Smooth muscle cell (in vitro differentiated cells): ENCODE results near the gene FH. TPM values are rescaled to one million over a fixed set of nuclear protein-coding genes. Genes with fewer than 3 reads are reported as not detected.

Experiments
- DNase-seq: peaks from one replicate; lab custom pipeline; 2025; ENCODE audit not compliant: unreplicated experiment; lab: John Stamatoyannopoulos, UW
- H2AFZ ChIP-seq: fragments of 200-600 bp; sonication (generic); 2 replicates; pipeline ENCODE4 v1.6.0; 2016; ENCODE audit warnings: antibody characterized with exemption, low read depth, mild to moderate bottlenecking
- H3F3A ChIP-seq: fragments of 200-600 bp; sonication (generic); 2 replicates; pipeline ENCODE4 v1.6.0; 2017; ENCODE audit warnings: antibody characterized with exemption, low read depth
- H3K27ac ChIP-seq: fragments of 200-600 bp; sonication (generic); 2 replicates; pipeline ENCODE4 v1.5.1; 2016; ENCODE audit warnings: low read depth, mild to moderate bottlenecking
- H3K27me3 ChIP-seq: fragments of 200-600 bp; sonication (generic); 2 replicates; pipeline ENCODE4 v1.6.1; 2016; ENCODE audit warnings: low read depth, mild to moderate bottlenecking
- H3K36me3 ChIP-seq: fragments of 200-600 bp; sonication (generic); 2 replicates; pipeline ENCODE4 v1.5.1; 2016; ENCODE audit warnings: low read depth
- H3K4me1 ChIP-seq: fragments of 200-600 bp; sonication (generic); 2 replicates; pipeline ENCODE4 v1.5.1; 2016; ENCODE audit warnings: low read depth
- H3K4me2 ChIP-seq: fragments of 200-600 bp; sonication (generic); 2 replicates; pipeline ENCODE4 v1.6.0; 2016; ENCODE audit warnings: mild to moderate bottlenecking
- H3K4me3 ChIP-seq: fragments of 200-600 bp; sonication (generic); 2 replicates; pipeline ENCODE4 v1.5.1; 2016; ENCODE audit warnings: mild to moderate bottlenecking
- H3K79me2 ChIP-seq: fragments of 200-600 bp; sonication (generic); 2 replicates; pipeline ENCODE4 v1.6.0; 2016; ENCODE audit warnings: low read depth, mild to moderate bottlenecking
- H3K9ac ChIP-seq: fragments of 200-600 bp; sonication (generic); 2 replicates; pipeline ENCODE4 v1.6.0; 2016; ENCODE audit warnings: low read depth
- H3K9me3 ChIP-seq: fragments of 200-600 bp; sonication (generic); replicated peaks from 2 replicates; pipeline ENCODE4 v1.5.1; 2016; ENCODE audit warnings: low read depth
- H4K20me1 ChIP-seq: fragments of 200-600 bp; sonication (generic); 2 replicates; pipeline ENCODE4 v1.6.0; 2016; ENCODE audit warnings: low read depth
- WGBS: methylation state at CpG from one replicate; pipeline ENCODE4 v1.1.7; 2016; ENCODE audit warnings: low lambda C conversion rate; 5-methylcytosine and 5-hydroxymethylcytosine counted together
- polyA plus RNA-seq: library from polyadenylated mRNA; unstranded; fragments of >200 nt; fragmentation: Nextera tagmentation; extraction: Ambion mirVana; gene quantifications from 2 replicates; pipeline ENCODE4 v1.2.1, GENCODE V29; 2016
- total RNA-seq: library from RNA; depleted of rRNA; stranded (reverse); fragments of >200 nt; gene quantifications from 2 replicates; pipeline ENCODE4 v1.2.3, GENCODE V29; 2014
- TF ChIP-seq, protein P1 (sequence below): fragments of 200-600 bp; sonication (generic); IDR thresholded peaks from 2 replicates; pipeline ENCODE4 v1.5.1; 2017; ENCODE audit warnings: borderline replicate concordance, mild to moderate bottlenecking, antibody characterized with exemption; ENCODE audit not compliant: insufficient read depth, poor library complexity, severe bottlenecking

FH gene
- total and polyA plus RNA-seq, 2 experiments from 2014 or later, result 53.1 to 57.7 TPM

DNA sequence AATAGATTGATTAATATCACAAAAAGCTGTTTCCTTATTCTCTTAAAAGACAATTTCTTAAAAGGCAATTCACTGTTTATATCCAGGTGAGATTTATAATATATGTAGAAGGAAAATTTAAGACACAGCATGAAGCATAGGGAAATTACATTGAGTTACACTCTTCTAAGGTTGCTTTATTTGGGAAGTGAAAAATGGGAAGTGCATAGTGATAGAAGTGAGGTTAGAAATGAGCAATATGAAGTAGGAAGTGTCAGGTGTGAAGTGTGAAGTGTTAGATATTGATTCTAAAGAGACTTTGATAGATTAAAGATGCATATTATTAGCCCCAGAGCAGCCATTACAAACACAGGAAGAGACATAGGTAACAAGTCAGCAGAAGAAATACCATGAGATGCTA is 40.3 kb downstream of the FH start:
- Histone ChIP-seq H4K20me1 (no peaks in the 10 kb centered on the region), H2AFZ (no peak overlapping the region), H3K79me2 (no peaks in the 10 kb centered on the region), H3K9ac (no peak overlapping the region), H3F3A (no peaks in the 10 kb centered on the region), H3K4me1 (no peaks in the 10 kb centered on the region), H3K27ac (no peak overlapping the region), H3K4me3 (no peak overlapping the region), H3K9me3 (no peaks in the 10 kb centered on the region), H3K4me2 (no peak overlapping the region), H3K27me3 (no peaks in the 10 kb centered on the region), H3K36me3 (no peaks in the 10 kb centered on the region)
- TF ChIP-seq, protein P1, sequence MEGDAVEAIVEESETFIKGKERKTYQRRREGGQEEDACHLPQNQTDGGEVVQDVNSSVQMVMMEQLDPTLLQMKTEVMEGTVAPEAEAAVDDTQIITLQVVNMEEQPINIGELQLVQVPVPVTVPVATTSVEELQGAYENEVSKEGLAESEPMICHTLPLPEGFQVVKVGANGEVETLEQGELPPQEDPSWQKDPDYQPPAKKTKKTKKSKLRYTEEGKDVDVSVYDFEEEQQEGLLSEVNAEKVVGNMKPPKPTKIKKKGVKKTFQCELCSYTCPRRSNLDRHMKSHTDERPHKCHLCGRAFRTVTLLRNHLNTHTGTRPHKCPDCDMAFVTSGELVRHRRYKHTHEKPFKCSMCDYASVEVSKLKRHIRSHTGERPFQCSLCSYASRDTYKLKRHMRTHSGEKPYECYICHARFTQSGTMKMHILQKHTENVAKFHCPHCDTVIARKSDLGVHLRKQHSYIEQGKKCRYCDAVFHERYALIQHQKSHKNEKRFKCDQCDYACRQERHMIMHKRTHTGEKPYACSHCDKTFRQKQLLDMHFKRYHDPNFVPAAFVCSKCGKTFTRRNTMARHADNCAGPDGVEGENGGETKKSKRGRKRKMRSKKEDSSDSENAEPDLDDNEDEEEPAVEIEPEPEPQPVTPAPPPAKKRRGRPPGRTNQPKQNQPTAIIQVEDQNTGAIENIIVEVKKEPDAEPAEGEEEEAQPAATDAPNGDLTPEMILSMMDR, result no peak
- no peak for DNase-seq

DNA sequence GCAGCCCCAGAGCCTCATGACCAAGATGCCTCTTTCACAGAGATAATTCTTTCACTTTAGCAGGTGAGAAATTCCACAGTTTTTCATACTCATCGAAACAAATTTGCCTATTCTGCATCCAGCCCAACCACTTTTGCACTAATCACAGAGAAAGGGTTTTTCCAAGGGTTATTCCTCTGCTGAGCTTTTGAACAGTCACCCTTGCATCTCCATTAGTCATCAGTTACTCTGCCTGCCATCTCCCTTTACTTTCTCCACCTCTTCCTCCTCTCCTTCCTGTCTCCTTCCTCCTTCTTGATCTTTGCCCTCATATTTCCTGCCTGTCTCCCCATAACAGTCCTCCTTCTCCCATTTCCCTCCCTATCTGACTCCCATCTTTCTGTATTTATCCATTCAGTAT is 43.9 kb downstream of the FH start:
- H2AFZ ChIP-seq, result no peak overlapping the region
- no peak overlapping the region for H3K4me3 ChIP-seq
- no peaks in the 10 kb centered on the region for H3K9me3 ChIP-seq
- WGBS, result 92% methylated on average over 1 of the region's 1 CpG
- no peak for DNase-seq
- TF ChIP-seq, protein P1, result no peak
- H3K4me2 ChIP-seq, result no peak overlapping the region
- H3F3A ChIP-seq, result no peaks in the 10 kb centered on the region
- no peak overlapping the region for H3K27ac ChIP-seq
- no peaks in the 10 kb centered on the region for H3K79me2 ChIP-seq
- H3K27me3 ChIP-seq, result no peaks in the 10 kb centered on the region
- H3K36me3 ChIP-seq, result no peaks in the 10 kb centered on the region
- no peak overlapping the region for H3K9ac ChIP-seq
- H3K4me1 ChIP-seq, result no peaks in the 10 kb centered on the region
- H4K20me1 ChIP-seq, result no peaks in the 10 kb centered on the region

DNA sequence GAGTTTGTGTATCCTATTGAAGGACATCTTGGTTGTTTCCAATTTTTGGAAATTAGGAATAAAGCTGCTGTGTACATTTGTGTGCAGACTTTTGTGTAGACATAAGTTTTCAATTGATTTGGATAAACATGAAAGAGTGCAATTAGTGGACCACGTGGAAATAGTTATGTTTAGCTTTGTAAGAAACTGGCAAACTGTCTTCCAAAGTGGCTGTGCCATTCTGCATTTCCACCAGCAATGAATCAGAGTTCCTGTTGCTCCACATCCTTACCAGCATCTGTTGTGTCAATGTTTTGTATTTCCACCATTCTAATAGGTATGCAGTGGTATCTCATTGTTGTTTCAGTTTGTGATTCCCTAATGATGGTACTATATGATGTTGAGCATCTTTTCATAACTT is 46.5 kb downstream of the FH start:
- Histone ChIP-seq H3K9me3 (no peaks in the 10 kb centered on the region), H3K36me3 (no peaks in the 10 kb centered on the region), H3K79me2 (no peaks in the 10 kb centered on the region), H3K4me2 (no peak overlapping the region), H3F3A (no peaks in the 10 kb centered on the region), H3K4me3 (no peak overlapping the region), H3K9ac (no peak overlapping the region), H3K4me1 (no peaks in the 10 kb centered on the region), H2AFZ (no peak overlapping the region), H3K27ac (no peak overlapping the region), H4K20me1 (no peaks in the 10 kb centered on the region), H3K27me3 (no peaks in the 10 kb centered on the region)
- TF ChIP-seq, protein P1, result no peak
- WGBS, result 76% methylated on average over 1 of the region's 1 CpG
- no peak for DNase-seq

DNA sequence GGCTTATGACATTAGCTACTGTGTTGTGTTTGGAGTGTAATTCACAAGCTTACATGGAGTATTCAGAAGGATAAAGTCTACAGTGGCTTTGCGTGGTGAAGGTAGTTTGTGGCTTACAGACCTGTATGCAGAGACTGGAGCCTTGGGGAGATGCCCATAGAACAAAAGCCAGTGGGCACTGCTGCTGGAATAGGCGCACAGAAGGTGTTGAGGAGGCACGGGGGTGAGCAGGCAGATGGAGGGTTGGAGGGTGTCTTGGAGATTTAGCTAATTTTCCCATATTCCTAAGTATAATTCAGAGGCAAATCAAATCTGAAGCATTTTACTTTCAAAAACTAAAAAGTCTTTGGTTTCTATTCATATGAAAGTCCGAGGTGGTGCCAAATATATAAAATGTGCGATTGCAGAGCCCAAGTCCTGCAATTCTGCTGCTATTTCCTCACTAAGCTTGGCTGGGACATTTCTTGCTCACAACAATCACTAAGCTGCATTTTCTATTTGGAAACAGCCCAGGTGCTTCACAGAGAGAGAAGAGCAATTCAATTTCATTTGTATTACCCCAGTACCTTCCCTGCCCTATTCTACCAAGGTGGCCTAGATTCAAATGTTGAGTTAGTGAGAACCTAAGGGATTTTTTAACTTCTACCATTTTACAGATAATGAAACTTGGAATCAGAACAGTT is 48.5 kb downstream of the FH start:
- WGBS, result 96% methylated on average over 5 of the region's 5 CpGs
- no peaks in the 10 kb centered on the region for H3K27me3 ChIP-seq
- H3K9ac ChIP-seq, result no peak overlapping the region
- no peaks in the 10 kb centered on the region for H3K36me3 ChIP-seq
- TF ChIP-seq, protein P1, result no peak
- no peaks in the 10 kb centered on the region for H3K4me1 ChIP-seq
- no peak overlapping the region for H3K4me2 ChIP-seq
- DNase-seq, result no peak
- no peak overlapping the region for H3K27ac ChIP-seq
- no peaks in the 10 kb centered on the region for H3K9me3 ChIP-seq
- H3K79me2 ChIP-seq, result no peaks in the 10 kb centered on the region
- H3F3A ChIP-seq, result no peaks in the 10 kb centered on the region
- no peak overlapping the region for H3K4me3 ChIP-seq
- no peak overlapping the region for H2AFZ ChIP-seq
- H4K20me1 ChIP-seq, result no peaks in the 10 kb centered on the region
